HEK293 (cell line): ENCODE data around the gene JAML.

Experiments
- CTCF ChIA-PET: fragments of 350-600 bp; formaldehyde crosslinking; extraction: SDS; loops from one replicate; lab custom pipeline; 2021; ENCODE audit warnings: antibody characterized with exemption; lab: Yijun Ruan, JAX
- POLR2A ChIA-PET: fragments of 300-600 bp; formaldehyde crosslinking; extraction: SDS; loops from one replicate; lab custom pipeline; 2020; ENCODE audit warnings: antibody characterized with exemption, inconsistent platforms; lab: Yijun Ruan, JAX
- H3K27ac ChIP-seq: fragments of 200-500 bp; sonication (Bioruptor generic); 2 replicates; pipeline ENCODE4 v1.5.1; 2014; ENCODE audit warnings: low read depth, low read length, control low read depth, inconsistent platforms; ENCODE audit errors: extremely low read depth
- H3K36me3 ChIP-seq, 2 experiments: fragments of 200-500 bp in 1 of 2; sonication (Bioruptor generic) in 1 of 2; 1 replicate in 1 of 2; 2 replicates in 1 of 2; pipeline ENCODE4 v1.5.1; 2014 to 2017; ENCODE audit warnings: inconsistent platforms in 2 of 2, low read length in 2 of 2; ENCODE audit not compliant: control insufficient read depth in 2 of 2, insufficient read depth in 1 of 2
- H3K4me1 ChIP-seq: fragments of 200-500 bp; sonication (Bioruptor generic); 2 replicates; pipeline ENCODE4 v1.5.1; 2014; ENCODE audit warnings: mild to moderate bottlenecking, low read length, inconsistent platforms; ENCODE audit not compliant: control insufficient read depth, insufficient read depth
- H3K4me3 ChIP-seq: 2 replicates; pipeline ENCODE4 v1.5.1; 2011; ENCODE audit warnings: low read depth, mild to moderate bottlenecking, control low read depth, low read length, moderate library complexity
- H3K9me3 ChIP-seq: fragments of 200-500 bp; sonication (Bioruptor generic); 2 replicates; pipeline ENCODE4 v1.5.1; 2014; ENCODE audit warnings: low read depth, low read length, inconsistent platforms; ENCODE audit not compliant: control insufficient read depth, insufficient read depth
- BCL11B ChIP-seq: fragments of 450-650 bp; formaldehyde crosslinking; IDR thresholded peaks from 2 replicates; pipeline ENCODE4 v1.5.1; 2016; ENCODE audit warnings: low read depth, missing biosample characterization, missing genetic modification characterization
- MZF1 ChIP-seq: fragments of 450-650 bp; formaldehyde crosslinking; IDR thresholded peaks from 2 replicates; pipeline ENCODE4 v1.5.1; 2017; ENCODE audit warnings: missing biosample characterization, missing genetic modification characterization, borderline replicate concordance
- YY1 ChIP-seq: fragments of 450-650 bp; formaldehyde crosslinking; IDR thresholded peaks from 2 replicates; pipeline ENCODE4 v1.5.1; 2018; ENCODE audit warnings: missing biosample characterization, missing genetic modification characterization
- ZBTB1 ChIP-seq: fragments of 450-650 bp; formaldehyde crosslinking; IDR thresholded peaks from 2 replicates; pipeline ENCODE4 v1.5.1; 2016; ENCODE audit warnings: missing biosample characterization, missing genetic modification characterization
- ZBTB10 ChIP-seq: fragments of 450-650 bp; formaldehyde crosslinking; IDR thresholded peaks from 2 replicates; pipeline ENCODE4 v1.5.1; 2016; ENCODE audit warnings: missing biosample characterization, missing genetic modification characterization
- ZFHX2 ChIP-seq: fragments of 450-650 bp; formaldehyde crosslinking; conservative IDR thresholded peaks from 2 replicates; pipeline ENCODE4 v1.5.1; 2016; ENCODE audit warnings: missing biosample characterization, missing genetic modification characterization
- ZFP69B ChIP-seq: fragments of 450-650 bp; formaldehyde crosslinking; IDR thresholded peaks from 2 replicates; pipeline ENCODE4 v1.5.1; 2016; ENCODE audit warnings: missing biosample characterization, missing genetic modification characterization
- ZNF157 ChIP-seq: fragments of 450-650 bp; formaldehyde crosslinking; IDR thresholded peaks from 2 replicates; pipeline ENCODE4 v1.5.1; 2016; ENCODE audit warnings: missing biosample characterization, missing genetic modification characterization
- ZNF16 ChIP-seq: fragments of 450-650 bp; formaldehyde crosslinking; IDR thresholded peaks from 2 replicates; pipeline ENCODE4 v1.5.1; 2016; ENCODE audit warnings: low read depth, missing biosample characterization, missing genetic modification characterization
- ZNF174 ChIP-seq: fragments of 450-650 bp; formaldehyde crosslinking; IDR thresholded peaks from 2 replicates; pipeline ENCODE4 v1.5.0; 2017; ENCODE audit warnings: missing biosample characterization, mild to moderate bottlenecking, missing genetic modification characterization
- ZNF184 ChIP-seq: fragments of 450-650 bp; IDR thresholded peaks from 2 replicates; pipeline ENCODE4 v1.5.1; 2018; ENCODE audit warnings: missing biosample characterization, mild to moderate bottlenecking, missing genetic modification characterization
- ZNF211 ChIP-seq: fragments of 450-650 bp; formaldehyde crosslinking; IDR thresholded peaks from 2 replicates; pipeline ENCODE4 v1.5.1; 2016; ENCODE audit warnings: low read depth, missing biosample characterization, missing genetic modification characterization
- ZNF544 ChIP-seq: fragments of 450-650 bp; formaldehyde crosslinking; IDR thresholded peaks from 2 replicates; pipeline ENCODE4 v1.5.0; 2017; ENCODE audit warnings: missing biosample characterization, missing genetic modification characterization
- ZNF560 ChIP-seq: fragments of 450-650 bp; formaldehyde crosslinking; IDR thresholded peaks from 2 replicates; pipeline ENCODE4 v1.5.1; 2017; ENCODE audit warnings: missing biosample characterization, missing genetic modification characterization, borderline replicate concordance
- ZNF623 ChIP-seq: fragments of 450-650 bp; formaldehyde crosslinking; IDR thresholded peaks from 2 replicates; pipeline ENCODE4 v1.5.1; 2016; ENCODE audit warnings: missing biosample characterization, missing genetic modification characterization
- TF ChIP-seq, protein P1 (sequence below): fragments of 450-650 bp; formaldehyde crosslinking; IDR thresholded peaks from 2 replicates; pipeline ENCODE4 v1.5.1; 2016; ENCODE audit warnings: missing biosample characterization, missing genetic modification characterization
- TF ChIP-seq, protein P2 (sequence below): fragments of 450-650 bp; formaldehyde crosslinking; IDR thresholded peaks from 2 replicates; pipeline ENCODE4 v1.5.1; 2016; ENCODE audit warnings: missing biosample characterization, missing genetic modification characterization
- TF ChIP-seq, protein P3 (sequence below): fragments of 450-650 bp; IDR thresholded peaks from 2 replicates; pipeline ENCODE4 v1.5.1; 2018; ENCODE audit warnings: missing biosample characterization, missing genetic modification characterization
- TF ChIP-seq, protein P4 (sequence below): fragments of 450-650 bp; formaldehyde crosslinking; conservative IDR thresholded peaks from 2 replicates; pipeline ENCODE4 v1.5.1; 2016; ENCODE audit warnings: low read depth, missing biosample characterization, missing genetic modification characterization

JAML gene

GRCh38 chr11:118157186-118157895, 67.5 kb downstream of the JAML start:
- Histone ChIP-seq H3K36me3 (no peaks in the 10 kb centered on the region), H3K4me3 (no peak overlapping the region), H3K27ac (no peak overlapping the region), H3K4me1 (no peaks in the 10 kb centered on the region), H3K9me3 (no peaks in the 10 kb centered on the region)
- TF ChIP-seq ZFHX2 (tag by site-specific recombination) (no peak), ZNF560 (tag by site-specific recombination) (no peak), ZNF157 (tag by site-specific recombination) (no peak), ZNF623 (tag by site-specific recombination) (no peak), ZBTB1 (tag by site-specific recombination) (no peak), YY1 (tag by site-specific recombination) (no peak)
- TF ChIP-seq, protein P1, sequence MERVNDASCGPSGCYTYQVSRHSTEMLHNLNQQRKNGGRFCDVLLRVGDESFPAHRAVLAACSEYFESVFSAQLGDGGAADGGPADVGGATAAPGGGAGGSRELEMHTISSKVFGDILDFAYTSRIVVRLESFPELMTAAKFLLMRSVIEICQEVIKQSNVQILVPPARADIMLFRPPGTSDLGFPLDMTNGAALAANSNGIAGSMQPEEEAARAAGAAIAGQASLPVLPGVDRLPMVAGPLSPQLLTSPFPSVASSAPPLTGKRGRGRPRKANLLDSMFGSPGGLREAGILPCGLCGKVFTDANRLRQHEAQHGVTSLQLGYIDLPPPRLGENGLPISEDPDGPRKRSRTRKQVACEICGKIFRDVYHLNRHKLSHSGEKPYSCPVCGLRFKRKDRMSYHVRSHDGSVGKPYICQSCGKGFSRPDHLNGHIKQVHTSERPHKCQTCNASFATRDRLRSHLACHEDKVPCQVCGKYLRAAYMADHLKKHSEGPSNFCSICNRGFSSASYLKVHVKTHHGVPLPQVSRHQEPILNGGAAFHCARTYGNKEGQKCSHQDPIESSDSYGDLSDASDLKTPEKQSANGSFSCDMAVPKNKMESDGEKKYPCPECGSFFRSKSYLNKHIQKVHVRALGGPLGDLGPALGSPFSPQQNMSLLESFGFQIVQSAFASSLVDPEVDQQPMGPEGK (tag by site-specific recombination) = no peak
- ChIA-PET CTCF (interaction anchor here (1.2 to 7.1 kb wide), 2 partner anchors 11 to 13 kb away, joined by 4 to 99 read pairs; no protein-coding TSS in a partner anchor), POLR2A (no interaction called here)

DNA sequence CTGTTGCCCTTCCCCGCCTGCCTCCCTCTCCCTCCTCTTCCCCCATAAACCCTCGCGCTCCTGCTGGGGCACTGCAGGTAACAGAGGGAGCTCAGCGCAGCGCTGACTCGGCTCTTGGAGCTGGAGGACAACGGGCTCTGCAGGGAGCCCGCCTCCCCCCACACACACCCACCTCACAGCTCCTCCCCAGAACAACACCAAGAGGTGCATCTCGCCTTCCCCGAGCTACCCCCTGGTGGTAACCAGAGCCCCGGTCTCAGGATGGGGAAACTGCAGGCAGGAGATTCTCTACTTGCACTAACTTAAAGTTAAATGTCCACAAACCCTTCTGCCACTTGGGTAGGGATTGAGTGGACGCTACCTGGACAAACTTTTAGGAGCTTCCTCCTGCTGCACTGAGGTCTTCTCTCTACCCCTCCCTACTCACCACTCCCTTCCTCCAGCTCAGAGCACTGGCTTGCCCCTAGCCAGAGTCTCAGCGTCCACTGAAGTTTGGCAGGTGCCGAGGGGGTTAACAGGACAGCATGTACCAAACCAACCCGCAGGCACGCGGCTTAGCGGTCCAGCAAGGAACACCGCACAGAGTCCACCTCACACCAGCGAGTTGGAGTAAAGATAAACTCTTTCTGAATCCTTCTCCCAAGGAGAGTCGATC, 68.2 kb downstream of the JAML start:
- H3K36me3 ChIP-seq = no peaks in the 10 kb centered on the region
- no peak overlapping the region for H3K4me3 ChIP-seq
- ChIA-PET CTCF (interaction anchor here (0.8 to 7.1 kb wide), 5 partner anchors 10 to 334 kb away, joined by 3 to 99 read pairs (median 3); no protein-coding TSS in a partner anchor), POLR2A (interaction anchor here (0.5 kb wide), 1 partner anchor 462 kb away, joined by 5 read pairs; no protein-coding TSS in a partner anchor)
- H3K9me3 ChIP-seq = no peaks in the 10 kb centered on the region
- no peaks in the 10 kb centered on the region for H3K4me1 ChIP-seq
- no peak overlapping the region for H3K27ac ChIP-seq
- TF ChIP-seq, protein P2, sequence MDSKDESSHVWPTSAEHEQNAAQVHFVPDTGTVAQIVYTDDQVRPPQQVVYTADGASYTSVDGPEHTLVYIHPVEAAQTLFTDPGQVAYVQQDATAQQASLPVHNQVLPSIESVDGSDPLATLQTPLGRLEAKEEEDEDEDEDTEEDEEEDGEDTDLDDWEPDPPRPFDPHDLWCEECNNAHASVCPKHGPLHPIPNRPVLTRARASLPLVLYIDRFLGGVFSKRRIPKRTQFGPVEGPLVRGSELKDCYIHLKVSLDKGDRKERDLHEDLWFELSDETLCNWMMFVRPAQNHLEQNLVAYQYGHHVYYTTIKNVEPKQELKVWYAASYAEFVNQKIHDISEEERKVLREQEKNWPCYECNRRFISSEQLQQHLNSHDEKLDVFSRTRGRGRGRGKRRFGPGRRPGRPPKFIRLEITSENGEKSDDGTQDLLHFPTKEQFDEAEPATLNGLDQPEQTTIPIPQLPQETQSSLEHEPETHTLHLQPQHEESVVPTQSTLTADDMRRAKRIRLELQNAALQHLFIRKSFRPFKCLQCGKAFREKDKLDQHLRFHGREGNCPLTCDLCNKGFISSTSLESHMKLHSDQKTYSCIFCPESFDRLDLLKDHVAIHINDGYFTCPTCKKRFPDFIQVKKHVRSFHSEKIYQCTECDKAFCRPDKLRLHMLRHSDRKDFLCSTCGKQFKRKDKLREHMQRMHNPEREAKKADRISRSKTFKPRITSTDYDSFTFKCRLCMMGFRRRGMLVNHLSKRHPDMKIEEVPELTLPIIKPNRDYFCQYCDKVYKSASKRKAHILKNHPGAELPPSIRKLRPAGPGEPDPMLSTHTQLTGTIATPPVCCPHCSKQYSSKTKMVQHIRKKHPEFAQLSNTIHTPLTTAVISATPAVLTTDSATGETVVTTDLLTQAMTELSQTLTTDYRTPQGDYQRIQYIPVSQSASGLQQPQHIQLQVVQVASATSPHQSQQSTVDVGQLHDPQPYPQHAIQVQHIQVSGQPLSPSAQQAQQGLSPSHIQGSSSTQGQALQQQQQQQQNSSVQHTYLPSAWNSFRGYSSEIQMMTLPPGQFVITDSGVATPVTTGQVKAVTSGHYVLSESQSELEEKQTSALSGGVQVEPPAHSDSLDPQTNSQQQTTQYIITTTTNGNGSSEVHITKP (tag by site-specific recombination) = 0 out of 2 replicates have a peak, but pooled peaks have one; percentile 27
- TF ChIP-seq ZNF544 (tag by site-specific recombination) (no peak), ZNF184 (tag by site-specific recombination) (no peak), ZNF174 (no peak), ZBTB10 (no peak), ZFP69B (no peak), BCL11B (tag by site-specific recombination) (no peak), ZNF16 (tag by site-specific recombination) (no peak), ZNF211 (tag by site-specific recombination) (no peak), MZF1 (tag by site-specific recombination) (no peak)
- TF ChIP-seq, protein P3, sequence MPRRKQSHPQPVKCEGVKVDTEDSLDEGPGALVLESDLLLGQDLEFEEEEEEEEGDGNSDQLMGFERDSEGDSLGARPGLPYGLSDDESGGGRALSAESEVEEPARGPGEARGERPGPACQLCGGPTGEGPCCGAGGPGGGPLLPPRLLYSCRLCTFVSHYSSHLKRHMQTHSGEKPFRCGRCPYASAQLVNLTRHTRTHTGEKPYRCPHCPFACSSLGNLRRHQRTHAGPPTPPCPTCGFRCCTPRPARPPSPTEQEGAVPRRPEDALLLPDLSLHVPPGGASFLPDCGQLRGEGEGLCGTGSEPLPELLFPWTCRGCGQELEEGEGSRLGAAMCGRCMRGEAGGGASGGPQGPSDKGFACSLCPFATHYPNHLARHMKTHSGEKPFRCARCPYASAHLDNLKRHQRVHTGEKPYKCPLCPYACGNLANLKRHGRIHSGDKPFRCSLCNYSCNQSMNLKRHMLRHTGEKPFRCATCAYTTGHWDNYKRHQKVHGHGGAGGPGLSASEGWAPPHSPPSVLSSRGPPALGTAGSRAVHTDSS (tag by site-specific recombination) = no peak
- TF ChIP-seq, protein P4, sequence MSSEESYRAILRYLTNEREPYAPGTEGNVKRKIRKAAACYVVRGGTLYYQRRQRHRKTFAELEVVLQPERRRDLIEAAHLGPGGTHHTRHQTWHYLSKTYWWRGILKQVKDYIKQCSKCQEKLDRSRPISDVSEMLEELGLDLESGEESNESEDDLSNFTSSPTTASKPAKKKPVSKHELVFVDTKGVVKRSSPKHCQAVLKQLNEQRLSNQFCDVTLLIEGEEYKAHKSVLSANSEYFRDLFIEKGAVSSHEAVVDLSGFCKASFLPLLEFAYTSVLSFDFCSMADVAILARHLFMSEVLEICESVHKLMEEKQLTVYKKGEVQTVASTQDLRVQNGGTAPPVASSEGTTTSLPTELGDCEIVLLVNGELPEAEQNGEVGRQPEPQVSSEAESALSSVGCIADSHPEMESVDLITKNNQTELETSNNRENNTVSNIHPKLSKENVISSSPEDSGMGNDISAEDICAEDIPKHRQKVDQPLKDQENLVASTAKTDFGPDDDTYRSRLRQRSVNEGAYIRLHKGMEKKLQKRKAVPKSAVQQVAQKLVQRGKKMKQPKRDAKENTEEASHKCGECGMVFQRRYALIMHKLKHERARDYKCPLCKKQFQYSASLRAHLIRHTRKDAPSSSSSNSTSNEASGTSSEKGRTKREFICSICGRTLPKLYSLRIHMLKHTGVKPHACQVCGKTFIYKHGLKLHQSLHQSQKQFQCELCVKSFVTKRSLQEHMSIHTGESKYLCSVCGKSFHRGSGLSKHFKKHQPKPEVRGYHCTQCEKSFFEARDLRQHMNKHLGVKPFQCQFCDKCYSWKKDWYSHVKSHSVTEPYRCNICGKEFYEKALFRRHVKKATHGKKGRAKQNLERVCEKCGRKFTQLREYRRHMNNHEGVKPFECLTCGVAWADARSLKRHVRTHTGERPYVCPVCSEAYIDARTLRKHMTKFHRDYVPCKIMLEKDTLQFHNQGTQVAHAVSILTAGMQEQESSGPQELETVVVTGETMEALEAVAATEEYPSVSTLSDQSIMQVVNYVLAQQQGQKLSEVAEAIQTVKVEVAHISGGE (tag by site-specific recombination) = no peak
